HG03196 (cell line): ENCODE results near the gene GSTM1.

Experiments used
- ATAC-seq: cut with Tn5 transposase; IDR thresholded peaks from one replicate; pipeline ENCODE4 v1.9.1; 2021; ENCODE audit not compliant: unreplicated experiment

The GSTM1 gene

GRCh38 chr1:109687641-109688499 lies at the start of gene GSTM1:
Gene GSTM1 (plus strand): TSS chr1:109687817. CDS start chr1:109687874, 57 bp downstream.
- ATAC-seq, result peak; percentile 95

- no peak for ATAC-seq
Measured at GRCh38 chr1:109639063-109639840, 48.4 kb upstream of the GSTM1 start.

GRCh38 chr1:109639841-109640184 lies 47.8 kb upstream of the GSTM1 start:
- no peak for ATAC-seq

GRCh38 chr1:109640285-109640865 lies 47.2 kb upstream of the GSTM1 start:
- ATAC-seq, result peak; percentile 65

GRCh38 chr1:109641078-109641740 lies 46.4 kb upstream of the GSTM1 start:
- no peak for ATAC-seq

GRCh38 chr1:109641861-109642260 lies 45.8 kb upstream of the GSTM1 start:
- no peak for ATAC-seq

- no peak for ATAC-seq
Measured at GRCh38 chr1:109642626-109643025, 45.0 kb upstream of the GSTM1 start.

- ATAC-seq, result peak; percentile 78
Measured at GRCh38 chr1:109643385-109644230, 44.0 kb upstream of the GSTM1 start.

- ATAC-seq, result no peak
Measured at GRCh38 chr1:109644670-109645069, 42.9 kb upstream of the GSTM1 start.

GRCh38 chr1:109649491-109649914 lies 38.1 kb upstream of the GSTM1 start:
- no peak for ATAC-seq

- ATAC-seq, result no peak
Measured at GRCh38 chr1:109650609-109651008, 37.0 kb upstream of the GSTM1 start.

GRCh38 chr1:109652402-109652801 lies 35.2 kb upstream of the GSTM1 start:
- ATAC-seq, result no peak

GRCh38 chr1:109653306-109653705 lies 34.3 kb upstream of the GSTM1 start:
- no peak for ATAC-seq

- ATAC-seq, result no peak
Measured at GRCh38 chr1:109654519-109654918, 33.1 kb upstream of the GSTM1 start.

GRCh38 chr1:109655615-109656519 lies 31.8 kb upstream of the GSTM1 start, which contains the start of gene GSTM4:
Gene GSTM4 (plus strand): TSS chr1:109656099. CDS start chr1:109656390, 291 bp downstream.
- ATAC-seq, result peak; percentile 88

GRCh38 chr1:109657395-109657794 lies 30.2 kb upstream of the GSTM1 start:
- ATAC-seq, result no peak

GRCh38 chr1:109657970-109658369 lies 29.6 kb upstream of the GSTM1 start:
- no peak for ATAC-seq

GRCh38 chr1:109658533-109659042 lies 29.0 kb upstream of the GSTM1 start:
- no peak for ATAC-seq

GRCh38 chr1:109659145-109659544 lies 28.5 kb upstream of the GSTM1 start:
- ATAC-seq, result no peak
